Muscle of leg (tissue), 11 donors: ENCODE data around the gene CSTF1. TPM values are rescaled to one million over a fixed set of nuclear protein-coding genes. Genes with fewer than 3 reads are reported as not detected.
A peak's percentile ranks its signal among the peaks of the same experiment; 100 is the strongest.

Experiments
- DNase-seq: peaks from one replicate; pipeline ENCODE4 v3.0.0; 2013
- H3K27ac ChIP-seq: one replicate; pipeline ENCODE4 v1.5.1; 2013; ENCODE audit warnings: mild to moderate bottlenecking, low read length, control low read depth
- H3K27me3 ChIP-seq: one replicate; pipeline ENCODE4 v1.6.1; 2013; ENCODE audit warnings: low read length; ENCODE audit not compliant: control insufficient read depth, insufficient read depth
- H3K36me3 ChIP-seq: one replicate; pipeline ENCODE4 v1.6.1; 2013; ENCODE audit warnings: low read length; ENCODE audit not compliant: control insufficient read depth, insufficient read depth
- H3K4me1 ChIP-seq: one replicate; pipeline ENCODE4 v1.6.1; 2013; ENCODE audit warnings: low read length; ENCODE audit not compliant: control insufficient read depth, insufficient read depth
- H3K4me3 ChIP-seq: one replicate; pipeline ENCODE4 v1.5.1; 2013; ENCODE audit warnings: low read length, control low read depth
- H3K9me3 ChIP-seq: replicated peaks from 2 replicates; pipeline ENCODE4 v1.6.1; 2013; ENCODE audit warnings: low read depth, low read length; ENCODE audit not compliant: control insufficient read depth
- WGBS: methylation state at CpG from one replicate; pipeline ENCODE4 v1.1.5; 2013; ENCODE audit warnings: missing lambda C conversion rate; ENCODE audit not compliant: insufficient coverage; 5-methylcytosine and 5-hydroxymethylcytosine counted together
- polyA plus RNA-seq, 8 donors: library from polyadenylated mRNA; unstranded; fragments of 120-200 nt; gene quantifications; one replicate each; pipeline versions ENCODE4 v1.2.1 to v1.2.3, GENCODE V29; 2013; ENCODE audit warnings: inconsistent platforms in 1 of 8, low replicate concordance in 1 of 8; ENCODE audit not compliant: insufficient read length in 8 of 8, insufficient read depth in 1 of 8
- total RNA-seq: library from RNA; stranded (reverse); fragments of 120-200 nt; gene quantifications from one replicate; pipeline ENCODE4 v1.2.4, GENCODE V29; 2013

CSTF1 gene
- total and polyA plus RNA-seq, 9 donors = 23.6 to 31.3 (median 28.1) TPM

DNA sequence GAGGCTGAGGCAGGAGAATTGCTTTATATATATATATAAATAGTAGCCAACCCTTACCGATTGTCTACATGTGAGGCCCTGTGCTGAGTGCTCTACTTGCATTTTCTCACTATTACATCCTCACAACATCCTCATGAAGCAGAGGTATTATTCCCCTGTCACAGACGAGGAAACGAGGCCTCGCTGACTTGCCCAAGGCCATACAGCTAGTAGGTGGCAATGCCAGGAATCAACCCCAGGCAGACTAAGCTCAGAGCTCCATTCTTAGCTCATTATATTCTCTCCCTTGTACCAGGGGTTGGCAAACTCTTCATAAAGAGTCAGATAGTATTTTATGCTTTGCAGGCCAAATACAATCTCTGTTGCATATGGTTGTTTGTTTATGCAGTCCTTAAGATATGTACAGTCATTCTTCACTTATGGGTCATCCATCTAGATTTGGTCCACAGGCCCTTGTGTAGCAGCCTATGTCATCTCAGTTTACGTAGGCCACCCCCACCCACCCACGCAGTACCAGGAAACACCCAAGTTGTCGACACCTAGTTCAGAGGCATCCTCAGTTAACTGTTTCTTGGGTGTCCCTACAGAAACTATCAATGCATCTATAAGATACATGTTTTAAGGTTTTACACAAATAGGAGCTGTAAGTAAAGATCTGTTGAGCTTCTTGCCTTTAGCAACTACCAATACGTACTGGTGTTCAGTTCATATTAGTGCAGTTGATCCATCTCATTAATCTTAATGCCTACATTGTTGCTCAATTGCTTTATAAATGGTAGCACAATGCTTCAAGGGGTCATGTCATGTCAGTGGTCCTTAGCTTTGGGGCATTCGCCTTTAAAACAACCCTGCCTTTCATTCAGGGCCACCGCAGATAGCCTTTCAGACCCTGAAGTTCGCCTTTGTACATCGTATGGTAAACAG is 22.7 kb downstream of the CSTF1 start:
- no peak for DNase-seq
- H3K4me3 ChIP-seq = no peak overlapping the region
- H3K9me3 ChIP-seq = no peaks in the 10 kb centered on the region
- no peaks in the 10 kb centered on the region for H3K27me3 ChIP-seq
- H3K4me1 ChIP-seq = no peaks in the 10 kb centered on the region
- 74% methylated on average over 7 of the region's 12 CpGs for WGBS
- no peak overlapping the region for H3K27ac ChIP-seq
- H3K36me3 ChIP-seq = no peaks in the 10 kb centered on the region

DNA sequence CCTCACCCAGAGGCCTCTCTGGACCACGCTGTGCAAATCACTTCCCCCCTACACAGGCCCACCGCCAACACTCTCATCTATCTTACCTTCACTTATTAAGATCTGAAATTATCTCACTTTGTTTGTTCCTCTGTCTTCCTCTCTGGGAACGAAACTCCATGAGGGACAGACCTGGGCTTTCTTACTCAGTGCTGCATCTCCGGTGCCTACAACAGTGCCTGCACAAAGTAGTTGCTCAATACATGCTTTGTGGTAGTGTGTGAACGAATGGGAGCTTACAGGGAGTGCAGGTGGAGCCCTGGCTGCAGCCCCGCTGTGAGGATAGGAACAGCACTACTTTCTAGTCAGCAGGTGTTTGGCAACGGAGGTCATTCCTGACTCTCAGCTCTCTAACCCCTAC is 25.0 kb downstream of the CSTF1 start:
- H3K27ac ChIP-seq = no peak overlapping the region
- WGBS = 86% methylated on average over 7 of the region's 7 CpGs
- no peaks in the 10 kb centered on the region for H3K9me3 ChIP-seq

DNA sequence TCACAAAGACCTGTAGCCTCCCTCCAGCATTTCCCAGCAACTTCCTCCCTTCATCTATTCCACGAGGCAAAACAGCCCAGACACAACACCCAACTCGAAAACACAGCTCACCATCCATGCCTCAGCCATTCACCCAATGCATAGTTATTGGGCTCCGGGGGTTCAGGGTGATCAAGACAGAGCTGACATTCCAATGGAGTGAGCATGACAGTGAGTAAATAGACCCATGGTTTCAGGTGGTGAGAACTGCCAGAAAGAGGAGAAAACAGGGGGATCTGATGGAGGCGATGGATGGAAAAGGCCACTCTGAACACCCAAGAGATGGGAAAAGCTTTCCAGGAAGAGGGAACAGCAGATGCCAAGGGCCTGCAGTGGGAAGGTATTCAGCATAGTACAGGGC is 25.5 kb downstream of the CSTF1 start:
- H3K27ac ChIP-seq = no peak overlapping the region
- H3K9me3 ChIP-seq = no peaks in the 10 kb centered on the region
- peaks cover 9% of the 10 kb centered on the region for H3K4me1 ChIP-seq
- DNase-seq = no peak
- H3K36me3 ChIP-seq = no peaks in the 10 kb centered on the region
- H3K27me3 ChIP-seq = no peaks in the 10 kb centered on the region
- no peak overlapping the region for H3K4me3 ChIP-seq
- WGBS = 95% methylated on average over 2 of the region's 4 CpGs

More for the DNA sequence above, 25.0 kb downstream of the CSTF1 start:
- no peak for DNase-seq
- peaks cover 7% of the 10 kb centered on the region for H3K4me1 ChIP-seq
- no peaks in the 10 kb centered on the region for H3K27me3 ChIP-seq
- H3K36me3 ChIP-seq = no peaks in the 10 kb centered on the region
- no peak overlapping the region for H3K4me3 ChIP-seq

DNA sequence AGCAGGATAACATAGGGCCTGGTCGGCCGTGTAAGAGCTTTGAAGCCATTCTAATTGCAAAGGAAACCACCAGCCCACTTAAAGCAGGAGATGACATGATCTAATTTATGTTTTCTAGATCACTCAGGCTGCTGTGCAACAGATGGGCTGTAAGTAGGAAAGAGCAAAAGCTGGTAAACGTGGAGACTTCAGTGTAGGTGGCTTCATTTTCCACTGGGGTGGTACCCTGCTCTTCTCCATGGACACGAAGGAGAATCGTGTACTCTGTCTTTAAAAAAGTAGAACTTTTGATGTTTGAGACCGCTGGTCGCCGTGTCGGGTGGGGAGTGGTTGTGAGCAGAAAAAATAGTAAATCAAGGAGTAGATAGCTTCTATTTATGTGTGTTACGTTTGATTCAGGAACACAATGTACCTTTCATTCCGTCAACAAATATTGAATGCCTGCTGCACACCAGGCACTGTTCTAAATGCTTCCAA is 26.0 kb downstream of the CSTF1 start:
- WGBS = 63% methylated on average over 3 of the region's 11 CpGs
- DNase-seq = no peak
- no peaks in the 10 kb centered on the region for H3K27me3 ChIP-seq
- no peaks in the 10 kb centered on the region for H3K36me3 ChIP-seq
- no peak overlapping the region for H3K27ac ChIP-seq
- no peak overlapping the region for H3K4me3 ChIP-seq
- no peaks in the 10 kb centered on the region for H3K9me3 ChIP-seq
- peaks cover 10% of the 10 kb centered on the region for H3K4me1 ChIP-seq

DNA sequence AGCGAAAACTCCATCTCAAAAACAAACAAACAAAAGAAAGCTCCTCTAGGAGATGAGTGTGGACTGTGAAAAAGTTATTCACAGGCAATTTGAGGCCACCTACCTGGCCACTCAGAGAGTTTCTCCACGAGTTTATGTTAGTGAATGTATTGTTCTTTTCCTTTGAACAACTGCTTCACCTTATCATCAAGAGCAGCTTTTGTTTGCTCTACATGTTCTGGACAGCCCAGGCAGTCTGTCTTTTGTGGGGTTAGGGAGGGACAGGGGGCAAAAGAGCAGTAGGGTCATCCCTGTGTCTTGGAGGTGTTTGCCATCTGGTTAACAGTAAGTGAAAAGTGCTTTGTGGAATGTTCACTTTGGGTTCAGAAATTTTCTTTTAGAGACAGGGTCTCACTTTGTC is 27.6 kb downstream of the CSTF1 start:
- H3K36me3 ChIP-seq = no peaks in the 10 kb centered on the region
- H3K4me3 ChIP-seq = no peak overlapping the region
- H3K27me3 ChIP-seq = no peaks in the 10 kb centered on the region
- no peak overlapping the region for H3K27ac ChIP-seq
- peaks cover 10% of the 10 kb centered on the region for H3K4me1 ChIP-seq
- WGBS = no CpG with 5 or more reads among the region's 2 CpGs
- no peak for DNase-seq
- H3K9me3 ChIP-seq = no peaks in the 10 kb centered on the region

DNA sequence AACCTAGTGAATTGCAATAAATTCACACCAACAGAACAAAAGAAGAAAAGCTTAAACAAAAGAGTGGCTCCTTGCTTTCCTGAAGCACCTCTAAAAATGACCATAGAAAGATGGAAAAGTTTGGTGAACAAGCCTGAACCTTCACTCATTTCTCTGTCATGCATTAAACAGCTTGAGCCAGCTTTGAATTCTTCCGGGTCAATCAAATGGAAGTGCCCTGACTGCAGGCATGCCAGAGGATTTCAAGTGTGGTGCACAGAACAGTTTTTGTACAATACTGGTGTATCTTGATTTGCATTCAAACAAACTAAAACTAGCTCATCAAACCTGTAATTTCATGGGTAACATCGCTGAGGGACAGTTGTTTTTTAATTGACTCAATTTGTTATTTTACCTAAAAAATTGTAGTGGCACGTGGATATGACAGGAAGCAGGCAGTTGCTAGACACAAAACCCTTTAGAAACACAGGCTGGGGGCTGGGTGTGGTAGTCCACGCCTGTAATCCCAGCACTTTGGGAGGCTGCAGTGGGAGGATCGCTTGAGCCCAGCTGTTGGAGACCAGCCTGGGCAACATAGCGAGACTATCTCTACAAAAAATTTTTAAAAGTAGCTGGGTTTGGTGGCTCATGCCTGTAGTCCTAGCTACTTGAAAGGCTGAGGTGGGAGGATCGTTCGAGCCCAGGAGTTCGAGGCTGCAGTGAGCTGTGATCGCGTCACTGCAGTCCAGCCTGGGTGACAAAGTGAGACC is 28.7 kb downstream of the CSTF1 start:
- peaks cover 10% of the 10 kb centered on the region for H3K4me1 ChIP-seq
- WGBS = 100% methylated on average over 6 of the region's 11 CpGs

DNA sequence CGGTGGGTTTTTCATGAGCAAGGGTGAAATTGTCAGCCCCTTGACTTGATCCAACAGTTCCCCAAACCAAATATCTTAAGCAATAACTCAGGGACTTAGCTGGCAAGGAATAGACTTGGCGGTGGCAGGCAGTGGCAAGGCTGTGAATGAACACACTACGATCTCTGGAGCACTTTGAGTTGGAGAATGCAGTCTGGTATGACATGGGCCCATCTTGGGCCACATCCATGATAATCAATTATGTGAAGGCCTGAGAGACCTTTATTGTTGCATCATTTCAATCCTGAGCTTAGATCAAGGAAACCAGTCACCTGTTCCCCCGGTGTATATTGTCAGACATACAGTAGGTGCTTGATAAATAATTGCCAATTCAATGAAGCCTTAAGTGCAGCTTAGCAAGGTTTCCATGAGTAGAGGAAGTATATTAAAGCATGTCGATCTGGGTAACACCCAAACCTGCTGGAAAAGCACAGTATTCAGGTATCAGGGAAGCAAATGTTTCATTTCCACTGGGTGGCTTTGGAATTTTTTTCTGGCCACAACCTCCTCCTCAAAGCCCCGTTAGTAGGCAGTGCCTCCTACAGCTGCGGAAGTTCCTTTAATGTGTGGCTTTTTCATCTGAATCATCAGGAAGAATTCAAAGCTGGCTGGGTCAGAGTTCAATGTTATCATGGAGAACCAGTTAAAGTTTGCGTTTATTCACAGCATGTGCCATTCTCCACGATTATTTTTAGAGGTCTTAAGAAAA is 29.8 kb downstream of the CSTF1 start:
- WGBS = 86% methylated on average over 4 of the region's 9 CpGs
- H3K4me3 ChIP-seq = no peak overlapping the region
- H3K9me3 ChIP-seq = no peaks in the 10 kb centered on the region
- no peaks in the 10 kb centered on the region for H3K36me3 ChIP-seq
- no peaks in the 10 kb centered on the region for H3K27me3 ChIP-seq
- peak; percentile 32 for DNase-seq
- H3K4me1 ChIP-seq = peaks cover 10% of the 10 kb centered on the region
- H3K27ac ChIP-seq = no peak overlapping the region

More for the DNA sequence above, 28.7 kb downstream of the CSTF1 start:
- Histone ChIP-seq H3K27me3 (no peaks in the 10 kb centered on the region), H3K27ac (no peak overlapping the region), H3K9me3 (no peaks in the 10 kb centered on the region), H3K36me3 (no peaks in the 10 kb centered on the region), H3K4me3 (no peak overlapping the region)
- no peak for DNase-seq

DNA sequence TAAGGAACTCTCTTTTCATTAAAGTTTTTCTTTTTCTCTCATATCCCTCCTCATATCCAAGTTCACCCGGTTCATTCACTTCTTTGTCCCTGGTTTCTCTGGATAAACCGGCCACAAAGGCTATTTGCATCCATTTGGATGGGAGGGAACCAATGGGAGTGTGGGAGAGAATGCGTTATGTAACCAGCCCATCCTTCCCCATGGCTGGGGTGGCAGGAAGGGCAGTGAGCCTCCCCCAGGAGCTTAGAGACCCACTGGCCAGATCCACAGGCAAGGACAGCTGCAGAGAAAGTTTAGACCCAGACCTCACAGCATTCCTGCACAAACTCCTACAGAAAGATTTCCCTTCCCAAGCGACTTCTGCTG is 30.4 kb downstream of the CSTF1 start:
- no CpG with 5 or more reads among the region's 4 CpGs for WGBS
- peak overlapping the region; percentile 8 for H3K27ac ChIP-seq
- H3K9me3 ChIP-seq = no peaks in the 10 kb centered on the region
- peaks cover 10% of the 10 kb centered on the region for H3K4me1 ChIP-seq
- no peaks in the 10 kb centered on the region for H3K36me3 ChIP-seq
- peak; percentile 35 for DNase-seq
- H3K4me3 ChIP-seq = no peak overlapping the region
- H3K27me3 ChIP-seq = no peaks in the 10 kb centered on the region

DNA sequence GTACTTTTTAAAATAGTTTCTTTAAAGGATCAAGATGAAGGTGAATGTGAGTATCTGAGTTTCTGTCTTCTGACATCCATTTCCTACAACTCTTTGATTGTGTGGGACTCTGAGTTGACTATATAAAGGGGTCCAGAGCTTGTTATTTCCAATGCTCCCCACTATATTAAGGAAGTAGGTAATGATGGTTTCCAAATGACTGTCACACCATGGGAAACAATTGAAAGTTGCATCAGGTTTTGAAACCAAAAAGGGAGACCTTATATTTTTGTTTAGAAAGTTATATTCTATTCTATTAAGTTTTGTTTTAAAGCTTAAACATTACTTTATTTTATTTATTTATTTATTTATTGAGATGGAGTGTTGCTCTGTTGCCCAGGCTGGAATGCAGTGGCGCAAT is 30.8 kb downstream of the CSTF1 start:
- no peak overlapping the region for H3K4me3 ChIP-seq
- H3K27me3 ChIP-seq = no peaks in the 10 kb centered on the region
- H3K27ac ChIP-seq = no peak overlapping the region
- no peak for DNase-seq
- peaks cover 11% of the 10 kb centered on the region for H3K4me1 ChIP-seq
- no peaks in the 10 kb centered on the region for H3K9me3 ChIP-seq
- no CpG with 5 or more reads among the region's 1 CpG for WGBS
- no peaks in the 10 kb centered on the region for H3K36me3 ChIP-seq

DNA sequence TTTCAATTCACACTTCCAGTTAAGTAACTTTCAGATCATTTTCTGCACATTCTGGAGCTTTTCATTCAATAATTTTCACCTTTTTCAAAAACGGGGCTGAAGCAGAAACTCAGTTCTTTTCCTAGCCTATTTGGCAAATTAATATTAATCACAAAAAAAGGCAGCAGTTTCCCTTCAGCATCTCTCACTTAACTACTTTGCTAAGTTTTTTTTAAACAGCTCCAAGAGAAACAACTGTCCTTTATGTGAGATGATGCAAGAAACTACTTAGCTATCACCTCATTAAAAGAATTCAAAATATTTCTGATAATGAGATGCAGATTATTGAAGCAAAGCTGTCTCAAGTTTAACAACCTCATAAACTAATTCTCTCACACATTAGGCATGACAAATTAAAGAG is 31.4 kb downstream of the CSTF1 start:
- no peaks in the 10 kb centered on the region for H3K36me3 ChIP-seq
- WGBS = no CpG with 5 or more reads among the region's 1 CpG
- peaks cover 18% of the 10 kb centered on the region for H3K4me1 ChIP-seq
- H3K4me3 ChIP-seq = no peak overlapping the region
- no peaks in the 10 kb centered on the region for H3K9me3 ChIP-seq
- DNase-seq = no peak
- H3K27me3 ChIP-seq = no peaks in the 10 kb centered on the region
- no peak overlapping the region for H3K27ac ChIP-seq
